HepG2 (cell line): ENCODE results near the gene CAPN10. TPM values are rescaled to one million over a fixed set of nuclear protein-coding genes. Genes with fewer than 3 reads are reported as not detected.

ENCODE experiments used
- CSRNP2 ChIP-seq: sonication (generic); formaldehyde crosslinking; conservative IDR thresholded peaks from 2 replicates; pipeline ENCODE4 v1.8.0; 2022; ENCODE audit warnings: low read depth, missing genetic modification reagents
- ELF1 ChIP-seq: sonication (generic); formaldehyde crosslinking; IDR thresholded peaks from 2 replicates; pipeline ENCODE4 v1.4.0; 2020; ENCODE audit warnings: missing genetic modification reagents
- HMGA1 ChIP-seq: sonication (generic); formaldehyde crosslinking; conservative IDR thresholded peaks from 2 replicates; pipeline ENCODE4 v1.4.0; 2020; ENCODE audit warnings: missing genetic modification reagents
- MIER2 ChIP-seq: IDR thresholded peaks from 2 replicates; pipeline ENCODE4 v1.6.1; 2016; ENCODE audit warnings: missing biosample characterization, missing genetic modification reagents
- PCBP1 ChIP-seq: fragments of 200-400 bp; formaldehyde crosslinking; IDR thresholded peaks from 2 replicates; pipeline ENCODE4 v1.6.1; 2017; ENCODE audit warnings: mild to moderate bottlenecking, low read depth, low read length, borderline replicate concordance
- PHF21A ChIP-seq: sonication (generic); formaldehyde crosslinking; IDR thresholded peaks from 2 replicates; pipeline ENCODE4 v1.5.0; 2020; ENCODE audit warnings: mild to moderate bottlenecking, missing genetic modification reagents
- PITX1 ChIP-seq: sonication (generic); formaldehyde crosslinking; IDR thresholded peaks from 2 replicates; pipeline ENCODE4 v1.5.1; 2020; ENCODE audit warnings: mild to moderate bottlenecking, missing genetic modification reagents
- POGK ChIP-seq: sonication (generic); formaldehyde crosslinking; conservative IDR thresholded peaks from 2 replicates; pipeline ENCODE4 v1.8.0; 2022; ENCODE audit warnings: mild to moderate bottlenecking, moderate library complexity, missing genetic modification reagents
- SP5 ChIP-seq: IDR thresholded peaks from 2 replicates; pipeline ENCODE4 v1.6.1; 2016; ENCODE audit warnings: low read depth, borderline replicate concordance
- WIZ ChIP-seq: sonication (generic); formaldehyde crosslinking; IDR thresholded peaks from 2 replicates; pipeline ENCODE4 v1.5.1; 2020; ENCODE audit warnings: mild to moderate bottlenecking, missing genetic modification reagents
- ZBTB39 ChIP-seq: sonication (generic); formaldehyde crosslinking; IDR thresholded peaks from 2 replicates; pipeline ENCODE4 v1.5.0; 2020; ENCODE audit warnings: missing genetic modification reagents
- ZFP37 ChIP-seq: sonication (generic); formaldehyde crosslinking; IDR thresholded peaks from 2 replicates; pipeline ENCODE4 v1.4.0; 2020; ENCODE audit warnings: missing genetic modification reagents, borderline replicate concordance
- ZFP91 ChIP-seq: sonication (generic); formaldehyde crosslinking; IDR thresholded peaks from 2 replicates; pipeline ENCODE4 v1.9.0; 2022; ENCODE audit warnings: missing genetic modification reagents, mild to moderate bottlenecking, borderline replicate concordance
- ZNF281 ChIP-seq: sonication (generic); formaldehyde crosslinking; IDR thresholded peaks from 2 replicates; pipeline ENCODE4 v1.4.0; 2020; ENCODE audit warnings: missing genetic modification reagents, borderline replicate concordance
- ZNF7 ChIP-seq: IDR thresholded peaks from 2 replicates; pipeline ENCODE4 v1.6.1; 2016; ENCODE audit warnings: missing biosample characterization, missing genetic modification reagents
- ZNF75D ChIP-seq: sonication (generic); formaldehyde crosslinking; IDR thresholded peaks from 2 replicates; pipeline ENCODE4 v1.8.1; 2023; ENCODE audit warnings: missing genetic modification reagents, mild to moderate bottlenecking, borderline replicate concordance
- ZNF773 ChIP-seq: sonication (generic); formaldehyde crosslinking; IDR thresholded peaks from 2 replicates; pipeline ENCODE4 v1.4.0; 2020; ENCODE audit warnings: missing genetic modification reagents, borderline replicate concordance
- polyA plus RNA-seq, 8 experiments: library from polyadenylated mRNA; depleted of rRNA in 3 of 8; stranded (reverse) in 7 of 8; unstranded in 1 of 8; fragments of >200 nt; fragmentation: Illumina TruSeq in 4 of 8; extraction: Trizol in 4 of 8; gene quantifications; 2 replicates each; pipeline versions ENCODE4 v1.2.1 to v1.2.3, GENCODE V29; 2011 to 2016; ENCODE audit warnings: low read depth in 4 of 8, missing spikeins in 1 of 8, mixed read lengths in 1 of 8; ENCODE audit not compliant: insufficient read depth in 1 of 8
- total RNA-seq, 5 experiments: library from RNA; depleted of rRNA; stranded (reverse); fragments of >200 nt; fragmentation: Illumina TruSeq; extraction: Trizol; gene quantifications; 2 replicates each; pipeline ENCODE4 v1.2.3, GENCODE V29; 2016; ENCODE audit warnings: low read depth in 1 of 5

CAPN10 gene
- total and polyA plus RNA-seq, 2 of the 13 experiments (the other 11 are each of a cell fraction or from before 2014, with no cell fraction given) = 27.6 to 32.4 TPM

- TF ChIP-seq ZNF281 = peak; percentile 26; the same call in 1 of the 2 replicates
- TF ChIP-seq ZFP37 = no peak
- TF ChIP-seq ZBTB39 (CRISPR knock-in tag) = peak; percentile 11; the same call in 1 of the 2 replicates
- peak; percentile 74 for TF ChIP-seq PITX1 (CRISPR knock-in tag)
- peak; percentile 75 for TF ChIP-seq ZFP91 (CRISPR knock-in tag)
- TF ChIP-seq ZNF773 (CRISPR knock-in tag) = no peak; the same call in 1 of the 2 replicates
- TF ChIP-seq ZNF7 (CRISPR knock-in tag) = no peak
- peak; percentile 96 for TF ChIP-seq ELF1 (CRISPR knock-in tag)
- peak; percentile 90; the same call in 1 of the 2 replicates for TF ChIP-seq PCBP1
- TF ChIP-seq HMGA1 (CRISPR knock-in tag) = no peak
- peak; percentile 47; the same call in 1 of the 2 replicates for TF ChIP-seq POGK (CRISPR knock-in tag)
- TF ChIP-seq ZNF75D = no peak
- TF ChIP-seq MIER2 (CRISPR knock-in tag) = 0 out of 2 replicates have a peak, but pooled peaks have one; percentile 23
- 0 out of 2 replicates have a peak, but pooled peaks have one; percentile 72 for TF ChIP-seq CSRNP2 (CRISPR knock-in tag)
- TF ChIP-seq SP5 (CRISPR knock-in tag) = peak; percentile 4; the same call in 1 of the 2 replicates
- TF ChIP-seq PHF21A (CRISPR knock-in tag) = peak; percentile 80
- peak; percentile 94; the same call in 1 of the 2 replicates for TF ChIP-seq WIZ
Observed at GRCh38 chr2:240586198-240586918, at the start of gene CAPN10 (continued).
